CD4-positive, alpha-beta T cell treated with Interleukin-15 for 4 hours (primary cell): ENCODE data around the gene SOBP.
"Not testable (repeated sequence)": the region's sequence is repeated elsewhere in the genome, so short reads cannot be mapped to it uniquely, and the experiment has no call there.

Experiments
- DNase-seq: peaks from one replicate; pipeline ENCODE4 v3.0.0-alpha.2; 2020; ENCODE audit warnings: low spot score

Gene SOBP

DNA sequence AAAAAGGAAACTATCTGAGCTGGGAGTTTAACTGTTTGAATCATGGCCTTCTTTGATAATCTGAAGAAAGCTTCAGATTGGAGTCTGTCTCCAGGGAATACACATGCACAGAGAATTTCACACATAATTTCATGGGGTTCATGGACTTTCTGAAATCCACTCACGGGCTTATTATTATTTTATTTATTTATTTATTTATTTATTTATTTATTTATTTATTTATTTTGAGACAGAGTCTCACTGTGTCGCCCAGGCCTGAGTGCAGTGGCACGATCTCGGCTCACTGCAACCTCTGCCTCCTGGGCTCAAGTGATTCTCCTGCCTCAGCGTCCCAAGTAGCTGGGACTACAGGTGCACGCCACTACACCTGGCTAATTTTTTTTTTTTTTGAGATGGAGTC is 63.2 kb downstream of the SOBP start:
- not testable (repeated sequence) for DNase-seq

- no peak for DNase-seq
These were observed 64.4 kb downstream of the SOBP start for GRCh38 chr6:107554326-107554725.

DNA sequence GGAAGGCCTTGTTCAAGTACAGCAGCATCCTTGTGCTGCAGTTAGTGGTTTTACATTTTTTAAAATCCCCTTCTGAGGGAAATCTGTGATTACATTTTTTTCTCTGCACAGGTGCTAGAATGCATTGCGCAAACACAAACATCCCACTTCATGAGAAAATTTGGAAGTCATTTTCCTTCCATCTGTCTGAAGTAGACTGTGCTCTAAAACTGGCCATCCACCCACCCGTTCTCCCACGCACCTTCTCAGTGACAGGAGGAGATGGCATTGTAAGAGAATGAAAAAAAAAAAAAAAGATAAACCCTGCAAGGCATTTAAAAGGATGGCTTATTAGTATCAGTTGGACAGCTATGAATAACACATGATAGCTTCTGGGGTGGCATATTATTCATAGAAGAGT is 65.0 kb downstream of the SOBP start:
- DNase-seq: no peak

- DNase-seq: no peak
These were observed 65.5 kb downstream of the SOBP start for GRCh38 chr6:107555449-107555848.

DNA sequence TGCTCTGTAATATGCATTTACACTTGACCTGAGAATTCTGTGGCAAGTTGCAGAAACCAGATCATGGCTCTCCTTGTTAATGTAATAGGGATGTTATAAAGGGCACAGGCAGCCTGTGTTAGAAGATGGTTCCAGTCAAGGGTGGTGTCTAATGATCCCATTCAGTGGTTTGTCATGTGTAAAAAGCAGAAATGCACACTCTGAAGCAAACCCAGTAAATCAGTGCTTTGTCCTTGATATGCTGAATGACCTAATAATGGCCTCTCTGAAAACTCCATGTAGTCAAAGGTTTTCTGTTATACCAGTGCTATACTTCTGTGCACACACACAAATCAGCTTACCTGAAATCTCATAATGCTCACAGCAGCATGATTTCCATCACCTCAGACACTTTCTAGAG is 66.2 kb downstream of the SOBP start:
- DNase-seq: no peak

- DNase-seq: no peak
These were observed 67.8 kb downstream of the SOBP start for GRCh38 chr6:107557698-107558097.

- DNase-seq: no peak
These were observed 70.7 kb downstream of the SOBP start for GRCh38 chr6:107560657-107561056.

DNA sequence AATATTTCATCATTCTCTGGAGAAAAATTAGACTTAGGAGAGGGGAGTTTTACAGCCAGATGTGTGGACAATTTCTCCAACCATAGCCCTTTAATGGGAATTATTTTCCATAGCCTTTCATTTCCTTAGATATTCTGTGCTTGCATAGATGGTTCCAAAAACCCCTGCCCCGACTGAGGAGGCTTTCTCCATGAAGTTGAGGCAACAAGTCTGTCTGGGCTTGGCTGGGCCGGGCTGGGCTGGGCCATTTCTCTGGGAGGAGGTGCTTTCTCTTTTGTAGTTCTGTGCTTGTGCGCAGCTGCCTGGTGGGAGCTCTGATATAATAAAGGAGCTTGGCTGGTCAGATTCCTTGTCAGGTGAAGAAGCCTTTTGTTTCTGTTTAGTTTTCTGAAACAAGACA is 71.4 kb downstream of the SOBP start:
- DNase-seq: no peak

GRCh38 chr6:107563694-107564588 is 74.0 kb downstream of the SOBP start:
- no peak for DNase-seq

GRCh38 chr6:107564589-107564951 is 74.7 kb downstream of the SOBP start:
- DNase-seq: no peak

DNA sequence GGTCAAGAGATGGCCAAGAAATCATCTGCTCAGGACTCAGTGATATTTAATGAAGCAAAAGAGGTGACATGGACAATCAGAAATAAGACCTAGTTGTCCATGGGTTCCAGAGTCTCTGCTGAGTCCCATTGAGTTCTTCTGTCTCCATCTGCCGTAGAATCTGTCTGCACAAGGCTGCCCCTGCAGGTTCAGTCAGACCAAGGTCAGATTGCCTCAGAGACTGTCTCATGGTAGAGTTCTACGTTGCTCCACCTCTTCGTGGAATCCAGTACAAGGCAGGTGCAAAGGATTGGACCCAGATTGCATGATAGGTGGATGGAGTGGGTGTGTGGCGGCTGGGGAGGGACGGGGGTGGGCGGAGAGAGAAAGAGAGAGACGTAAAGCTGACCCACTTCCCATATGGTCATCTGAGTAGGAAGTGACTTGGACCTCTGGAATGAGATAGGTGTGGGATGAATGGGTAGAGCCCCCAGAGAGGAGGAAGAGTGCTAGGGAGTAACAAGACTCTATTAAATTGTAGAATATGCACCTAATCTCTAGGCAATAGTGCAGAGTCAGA is 75.3 kb downstream of the SOBP start:
- DNase-seq: no peak

DNA sequence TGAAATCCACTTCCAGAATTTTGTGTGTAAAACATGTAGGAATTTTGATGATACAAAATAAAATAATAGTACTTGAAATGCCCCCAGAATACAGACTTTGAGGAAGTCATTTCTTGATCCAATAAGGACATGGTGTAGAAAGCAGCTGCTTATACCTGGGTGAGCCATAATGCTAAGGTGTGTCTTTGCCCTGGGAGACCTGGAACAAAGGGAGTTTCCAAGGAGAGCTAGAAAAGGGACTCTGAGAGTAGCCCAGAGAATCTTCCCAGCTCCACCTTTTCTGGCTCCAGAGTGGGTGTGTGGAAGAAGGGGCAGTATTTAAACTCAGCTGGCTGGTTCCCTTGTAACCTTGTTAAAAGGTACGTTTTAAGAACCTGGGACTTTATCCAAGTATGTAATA is 77.7 kb downstream of the SOBP start:
- DNase-seq: no peak

GRCh38 chr6:107569473-107569872 is 79.6 kb downstream of the SOBP start:
- no peak for DNase-seq

DNA sequence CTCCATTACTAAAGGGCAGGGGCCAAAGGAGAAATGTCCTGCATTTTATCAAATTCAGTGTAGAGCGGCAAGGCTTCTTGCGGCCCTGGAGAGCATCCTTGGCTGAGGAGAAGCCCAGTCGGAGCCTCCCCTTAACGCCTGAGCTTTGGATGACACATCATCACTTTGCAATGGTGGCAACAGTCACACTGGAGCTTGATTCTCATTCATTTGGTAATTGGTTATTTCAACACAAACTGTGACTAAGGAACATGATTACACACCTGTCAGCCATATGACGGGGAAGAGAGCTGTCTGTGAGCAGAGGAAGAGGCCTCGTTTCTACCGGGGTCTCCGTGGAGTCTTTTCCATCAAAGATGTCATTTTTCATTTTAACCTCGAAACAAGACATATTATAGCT is 81.4 kb downstream of the SOBP start:
- no peak for DNase-seq

DNA sequence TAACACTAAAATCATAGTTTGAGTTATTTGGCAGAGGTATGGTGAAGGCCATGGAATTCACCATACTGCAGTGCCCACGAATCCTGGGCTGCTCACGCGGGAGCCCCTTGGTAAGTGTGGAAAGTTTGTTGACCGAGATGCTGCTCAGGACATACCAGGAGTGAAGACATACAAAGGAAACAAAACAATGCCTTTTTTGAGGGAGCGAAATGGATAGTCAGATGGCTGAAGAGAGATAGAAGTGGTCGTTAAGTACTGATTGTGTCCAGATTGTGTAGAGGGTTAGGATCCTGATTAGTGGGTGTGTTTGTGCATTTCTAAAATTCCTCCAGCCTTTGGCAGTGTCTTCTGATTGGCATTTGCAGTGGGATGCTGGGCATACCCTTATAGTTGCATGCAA is 83.0 kb downstream of the SOBP start:
- DNase-seq: no peak

- DNase-seq: no peak
These were observed 84.9 kb downstream of the SOBP start for GRCh38 chr6:107574856-107575255.

DNA sequence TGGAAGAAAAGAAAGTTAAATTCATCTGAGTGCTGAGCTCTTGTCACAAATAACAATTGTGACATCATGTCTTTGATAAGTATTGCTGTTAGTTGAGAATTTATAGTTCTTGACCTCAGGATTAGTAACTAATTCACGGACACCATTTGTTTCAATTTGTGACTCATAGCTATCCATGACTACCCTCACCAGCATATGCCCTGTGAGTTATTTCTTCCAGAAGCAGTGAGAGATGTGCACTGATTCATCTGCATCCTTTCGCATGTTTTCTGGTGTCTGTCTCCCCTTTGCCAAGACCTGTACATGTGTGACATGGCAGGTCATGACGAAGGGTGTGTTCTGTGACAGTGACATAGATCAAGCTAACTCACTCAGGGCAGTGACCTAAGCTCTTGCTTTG is 86.9 kb downstream of the SOBP start:
- no peak for DNase-seq

- no peak for DNase-seq
These were observed 88.9 kb downstream of the SOBP start for GRCh38 chr6:107578642-107579341.

- DNase-seq: no peak
These were observed 89.6 kb downstream of the SOBP start for GRCh38 chr6:107579456-107580056.

GRCh38 chr6:107582086-107582485 is 92.2 kb downstream of the SOBP start:
- no peak for DNase-seq

GRCh38 chr6:107584726-107585125 is 94.8 kb downstream of the SOBP start:
- DNase-seq: no peak

DNA sequence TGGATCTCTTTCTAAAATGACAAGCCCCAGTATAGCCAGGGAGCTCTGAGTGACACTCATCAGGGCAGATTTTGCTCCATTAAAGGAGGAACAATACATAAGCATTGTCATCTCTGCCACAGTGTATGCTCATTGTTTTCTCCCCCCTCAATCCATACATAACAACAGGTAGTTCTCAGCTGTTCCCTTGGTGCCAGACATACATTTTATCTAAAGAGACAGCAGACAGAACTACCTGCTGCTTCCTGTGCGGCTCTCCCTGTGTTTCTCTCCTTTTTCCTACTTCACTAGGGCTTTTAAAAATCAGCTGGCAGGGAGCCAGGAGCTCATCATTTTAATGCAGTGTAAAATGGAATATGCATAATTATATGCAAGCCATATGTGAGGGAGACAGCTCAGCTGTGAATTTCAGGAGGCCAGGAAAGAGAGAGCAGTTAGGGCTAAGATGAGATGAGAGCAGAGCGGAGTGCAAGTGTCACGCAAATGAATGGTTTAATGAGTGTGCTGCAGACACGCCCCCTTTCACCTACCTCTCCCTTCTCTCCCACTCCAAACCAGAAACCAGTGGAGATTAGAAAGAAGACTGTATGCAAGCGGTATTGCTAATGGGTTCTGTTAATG is 96.0 kb downstream of the SOBP start:
- no peak for DNase-seq
